HCT116 (cell line): ENCODE data around the gene TGM6. TPM values are rescaled to one million over a fixed set of nuclear protein-coding genes. Genes with fewer than 3 reads are reported as not detected.
"Not testable (repeated sequence)": the region's sequence is repeated elsewhere in the genome, so short reads cannot be mapped to it uniquely, and the experiment has no call there.

Experiments used
- ATAC-seq: fragments of 200-7000 bp; cut with Tn5 transposase; 2 replicates; pipeline ENCODE4 v1.9.1; 2020; ENCODE audit warnings: mild to moderate bottlenecking, moderate library complexity
- BruUV-seq: library from RNA; stranded (reverse); fragments of 400-500 nt; replicated peaks from 2 replicates; lab custom pipeline; 2021; lab: Mats Ljungman, UMichigan
- CTCF ChIA-PET: fragments of 300-600 bp; sonication (Branson Sonifier 250); formaldehyde crosslinking; loops from one replicate; lab custom pipeline; 2021; ENCODE audit warnings: antibody characterized with exemption; lab: Charles Lee
- POLR2A ChIA-PET: fragments of 300-600, 350-600 bp; sonication (Branson Sonifier 250); formaldehyde crosslinking; loops from one replicate; lab custom pipeline; 2021; ENCODE audit warnings: antibody characterized with exemption; lab: Charles Lee
- RAD21 ChIA-PET, 2 experiments: fragments of 300-600 bp; sonication (Branson Sonifier 250); formaldehyde crosslinking; loops; one replicate each; lab custom pipeline; 2023; ENCODE audit warnings: low total read pairs in 2 of 2; ENCODE audit not compliant: uncharacterized antibody in 2 of 2, unreplicated experiment in 2 of 2, low non-redundant PET in 1 of 2; lab: Charles Lee
- DNase-seq: peaks from one replicate; pipeline ENCODE4 v3.0.0-alpha.2; 2010; ENCODE audit warnings: low read depth, low spot score
- H2AFZ ChIP-seq: fragments of 200-600 bp; shearing (Covaris generic), sonication (generic); 2 replicates; pipeline ENCODE4 v1.6.1; 2017; ENCODE audit warnings: low read depth, mixed run types, mixed read lengths, antibody characterized with exemption, low read length; ENCODE audit not compliant: poor library complexity, severe bottlenecking
- H3K27ac ChIP-seq: 2 replicates; pipeline ENCODE4 v1.5.1; 2012; ENCODE audit warnings: low read depth, low read length
- H3K27me3 ChIP-seq: fragments of 200-600 bp; sonication (generic); 2 replicates; pipeline ENCODE4 v1.6.1; 2016; ENCODE audit warnings: mixed run types, low read length, mixed read lengths; ENCODE audit not compliant: insufficient read depth
- H3K36me3 ChIP-seq, 2 experiments: fragments of 200-500 bp in 1 of 2; fragments of 200-600 bp in 1 of 2; sonication (Bioruptor generic) in 1 of 2; sonication (generic) in 1 of 2; 2 replicates each; pipeline versions ENCODE4 v1.5.1 to v1.6.1; 2014 to 2016; ENCODE audit warnings: low read length in 2 of 2, inconsistent platforms in 1 of 2, mixed read lengths in 1 of 2, mixed run types in 1 of 2; ENCODE audit not compliant: insufficient read depth in 2 of 2, control insufficient read depth in 1 of 2
- H3K4me1 ChIP-seq, 2 experiments: fragments of 200-600 bp in 1 of 2; sonication (generic) in 1 of 2; 2 replicates each; pipeline versions ENCODE4 v1.5.1 to v1.6.1; 2012 to 2017; ENCODE audit warnings: low read length in 2 of 2, inconsistent platforms in 1 of 2, mild to moderate bottlenecking in 1 of 2, mixed read lengths in 1 of 2, mixed run types in 1 of 2, moderate library complexity in 1 of 2; ENCODE audit not compliant: insufficient read depth in 2 of 2, control insufficient read depth in 1 of 2
- H3K4me2 ChIP-seq: fragments of 200-600 bp; sonication (generic); 2 replicates; pipeline ENCODE4 v1.6.1; 2017; ENCODE audit warnings: mixed run types, low read length, mixed read lengths
- H3K4me3 ChIP-seq, 2 experiments: fragments of 200-600 bp in 1 of 2; sonication (generic) in 1 of 2; replicated peaks in 1 of 2; 2 replicates each; pipeline ENCODE4 v1.5.1; 2011 to 2016; ENCODE audit warnings: low read length in 2 of 2, control low read depth in 1 of 2, low read depth in 1 of 2, mild to moderate bottlenecking in 1 of 2, mixed read lengths in 1 of 2, mixed run types in 1 of 2
- H3K79me2 ChIP-seq: fragments of 200-600 bp; sonication (generic); 2 replicates; pipeline ENCODE4 v1.6.1; 2017; ENCODE audit warnings: mild to moderate bottlenecking, mixed run types, low read length, moderate library complexity, mixed read lengths; ENCODE audit not compliant: insufficient read depth
- H3K9ac ChIP-seq: fragments of 200-600 bp; sonication (generic); 2 replicates; pipeline ENCODE4 v1.6.1; 2016; ENCODE audit warnings: low read length, mixed read lengths
- H3K9me2 ChIP-seq: fragments of 200-600 bp; sonication (generic), shearing (Covaris generic); 2 replicates; pipeline ENCODE4 v1.6.1; 2017; ENCODE audit warnings: mixed run types, mild to moderate bottlenecking, moderate library complexity; ENCODE audit not compliant: insufficient read depth
- H3K9me3 ChIP-seq, 2 experiments: fragments of 200-500 bp in 1 of 2; fragments of 200-600 bp in 1 of 2; sonication (Bioruptor generic) in 1 of 2; sonication (generic) in 1 of 2; 2 replicates each; pipeline ENCODE4 v1.6.1; 2014 to 2017; ENCODE audit warnings: low read length in 2 of 2, mixed read lengths in 2 of 2, inconsistent platforms in 1 of 2, low read depth in 1 of 2, mild to moderate bottlenecking in 1 of 2, mixed run types in 1 of 2, moderate library complexity in 1 of 2; ENCODE audit not compliant: control insufficient read depth in 1 of 2, insufficient read depth in 1 of 2
- H4K20me1 ChIP-seq: fragments of 200-600 bp; sonication (generic), shearing (Covaris generic); 2 replicates; pipeline ENCODE4 v1.6.1; 2017; ENCODE audit warnings: mixed run types, mild to moderate bottlenecking, moderate library complexity; ENCODE audit not compliant: insufficient read depth
- CBX3 ChIP-seq: IDR thresholded peaks from 2 replicates; pipeline ENCODE4 v1.6.1; 2012; ENCODE audit warnings: low read depth
- CEBPB ChIP-seq: IDR thresholded peaks from 2 replicates; pipeline ENCODE4 v1.6.1; 2012; ENCODE audit warnings: low read depth
- EZH2phosphoT487 ChIP-seq: fragments of 200-600 bp; IDR thresholded peaks from 2 replicates; pipeline ENCODE4 v1.6.1; 2018; ENCODE audit warnings: antibody characterized with exemption, borderline replicate concordance
- POLR2AphosphoS5 ChIP-seq: IDR thresholded peaks from 2 replicates; pipeline ENCODE4 v1.6.1; 2011; ENCODE audit warnings: mild to moderate bottlenecking, low read depth, low read length, moderate library complexity
- SIN3A ChIP-seq: IDR thresholded peaks from 2 replicates; pipeline ENCODE4 v1.6.1; 2012; ENCODE audit warnings: low read depth
- SRF ChIP-seq: IDR thresholded peaks from 2 replicates; pipeline ENCODE4 v1.6.1; 2012; ENCODE audit warnings: low read depth
- TCF7L2 ChIP-seq: IDR thresholded peaks from 2 replicates; pipeline ENCODE4 v1.7.0; 2011; ENCODE audit warnings: borderline replicate concordance, inconsistent platforms; ENCODE audit not compliant: insufficient read depth, insufficient read length; ENCODE audit errors: extremely low read depth
- ZNF274 ChIP-seq: fragments of 200-500 bp; sonication (Bioruptor generic); IDR thresholded peaks from 2 replicates; pipeline ENCODE4 v1.6.1; 2014; ENCODE audit warnings: mild to moderate bottlenecking, low read depth, low read length, inconsistent platforms
- intact Hi-C: fragments of 100-400 bp; cut with micrococcal nuclease; formaldehyde crosslinking; loops from 2 replicates; pipeline ENCODE4 v1.10.0; 2022
- total RNA-seq: library from RNA; stranded (reverse); gene quantifications from one replicate; pipeline ENCODE4 v1.2.1, GENCODE V29; 2021; ENCODE audit not compliant: unreplicated experiment
- TF ChIP-seq, protein P1 (sequence below), 3 experiments: fragments of 200-600 bp in 1 of 3; sonication (generic) in 1 of 3; IDR thresholded peaks in 2 of 3; conservative IDR thresholded peaks in 1 of 3; 2 replicates each; pipeline ENCODE4 v1.5.1; 2012 to 2017; ENCODE audit warnings: low read depth in 2 of 3, low read length in 2 of 3, antibody characterized with exemption in 1 of 3, borderline replicate concordance in 1 of 3, control low read depth in 1 of 3, mild to moderate bottlenecking in 1 of 3, mixed read lengths in 1 of 3, mixed run types in 1 of 3, moderate library complexity in 1 of 3; ENCODE audit not compliant: insufficient read depth in 1 of 3

Gene TGM6
- total RNA-seq, 1 experiment from 2014 or later: not detected

DNA sequence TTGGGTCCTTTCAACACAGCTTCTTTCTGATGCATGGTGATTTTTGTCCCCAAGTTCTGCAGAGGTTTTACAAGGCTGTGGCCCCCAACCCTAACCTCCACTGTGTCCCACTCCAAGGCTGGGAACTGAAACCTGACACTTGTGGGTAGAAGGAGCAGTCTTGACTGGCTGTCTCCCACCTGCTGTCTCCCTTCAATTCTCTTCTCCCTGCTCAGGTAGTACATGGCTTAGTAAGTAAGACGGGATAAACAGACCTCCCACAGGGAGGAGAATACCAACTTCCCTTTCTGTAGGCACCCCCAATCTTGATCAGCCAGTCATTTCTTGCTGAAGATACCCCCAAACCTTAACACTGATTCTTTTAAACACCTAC lies 25.0 kb downstream of the TGM6 start (continued):
- TF ChIP-seq, protein P1, sequence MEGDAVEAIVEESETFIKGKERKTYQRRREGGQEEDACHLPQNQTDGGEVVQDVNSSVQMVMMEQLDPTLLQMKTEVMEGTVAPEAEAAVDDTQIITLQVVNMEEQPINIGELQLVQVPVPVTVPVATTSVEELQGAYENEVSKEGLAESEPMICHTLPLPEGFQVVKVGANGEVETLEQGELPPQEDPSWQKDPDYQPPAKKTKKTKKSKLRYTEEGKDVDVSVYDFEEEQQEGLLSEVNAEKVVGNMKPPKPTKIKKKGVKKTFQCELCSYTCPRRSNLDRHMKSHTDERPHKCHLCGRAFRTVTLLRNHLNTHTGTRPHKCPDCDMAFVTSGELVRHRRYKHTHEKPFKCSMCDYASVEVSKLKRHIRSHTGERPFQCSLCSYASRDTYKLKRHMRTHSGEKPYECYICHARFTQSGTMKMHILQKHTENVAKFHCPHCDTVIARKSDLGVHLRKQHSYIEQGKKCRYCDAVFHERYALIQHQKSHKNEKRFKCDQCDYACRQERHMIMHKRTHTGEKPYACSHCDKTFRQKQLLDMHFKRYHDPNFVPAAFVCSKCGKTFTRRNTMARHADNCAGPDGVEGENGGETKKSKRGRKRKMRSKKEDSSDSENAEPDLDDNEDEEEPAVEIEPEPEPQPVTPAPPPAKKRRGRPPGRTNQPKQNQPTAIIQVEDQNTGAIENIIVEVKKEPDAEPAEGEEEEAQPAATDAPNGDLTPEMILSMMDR (IDR thresholded peaks at IDR 0.05 in 2 of 3, conservative IDR thresholded peaks at IDR 0.05 in 1 of 3; ENCODE audit: borderline replicate concordance in 1 of 3, insufficient read depth in 1 of 3, low read depth in 2 of 3, low read length in 2 of 3): no peak
- no peak for TF ChIP-seq ZNF274
- TF ChIP-seq POLR2AphosphoS5: no peak
- no peak for TF ChIP-seq TCF7L2
- no peak for TF ChIP-seq SIN3A
- TF ChIP-seq CEBPB: no peak
- no peak for TF ChIP-seq EZH2phosphoT487
- TF ChIP-seq SRF: no peak
- no peak for TF ChIP-seq CBX3

DNA sequence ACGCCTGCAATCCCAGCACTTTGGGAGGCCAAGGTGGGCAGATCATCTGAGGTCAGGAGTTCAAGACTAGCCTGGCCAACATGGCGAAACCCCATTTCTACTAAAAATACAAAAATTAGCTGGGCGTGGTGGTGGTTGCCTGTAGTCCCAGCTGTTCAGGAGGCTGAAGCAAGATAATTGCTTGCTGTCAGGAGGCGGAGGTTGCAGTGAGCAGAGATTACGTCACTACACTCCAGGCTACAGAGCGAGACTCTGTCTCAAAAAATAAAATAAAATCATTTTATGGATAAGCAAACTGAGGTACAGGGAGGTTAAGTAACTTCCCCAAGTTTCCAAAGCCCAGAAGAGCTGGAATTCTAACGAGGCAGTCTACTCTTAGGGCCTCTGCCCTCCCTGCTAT lies 26.7 kb downstream of the TGM6 start:
- ATAC-seq, H3K27ac ChIP-seq, H3K79me2 ChIP-seq, H3K4me1 ChIP-seq, H3K9me2 ChIP-seq, DNase-seq, H3K9ac ChIP-seq, POLR2A ChIA-PET, BruUV-seq, intact Hi-C loops, H3K27me3 ChIP-seq, H3K4me2 ChIP-seq, RAD21 ChIA-PET, H2AFZ ChIP-seq, H4K20me1 ChIP-seq, H3K36me3 ChIP-seq, H3K9me3 ChIP-seq, H3K4me3 ChIP-seq: not testable (repeated sequence)
- CTCF ChIA-PET: interaction anchor here (2.1 kb wide), 1 partner anchor 200 kb away, joined by 6 read pairs; no protein-coding TSS in a partner anchor
